B cell (primary cell): ENCODE data around the gene EGLN3. TPM values are rescaled to one million over a fixed set of nuclear protein-coding genes. Genes with fewer than 3 reads are reported as not detected.

ENCODE experiments used
- ATAC-seq: fragments of 200-7000 bp; cut with Tn5 transposase; one replicate; pipeline ENCODE4 v1.10.0; 2021; ENCODE audit warnings: low read depth, mild to moderate bottlenecking, moderate number of reproducible peaks, moderate library complexity
- CTCF ChIA-PET: fragments of 350-600 bp; sonication (Branson Sonifier 250); formaldehyde crosslinking; loops from one replicate; lab custom pipeline; 2021; ENCODE audit warnings: antibody characterized with exemption, inconsistent platforms; lab: Charles Lee
- POLR2A ChIA-PET: fragments of 350-600 bp; sonication (Branson Sonifier 250); formaldehyde crosslinking; loops from one replicate; lab custom pipeline; 2021; ENCODE audit warnings: antibody characterized with exemption; lab: Charles Lee
- DNase-seq: peaks from one replicate; pipeline ENCODE4 v3.0.0; 2013
- H2AFZ ChIP-seq: 2 replicates; pipeline ENCODE4 v1.6.1; 2012; ENCODE audit warnings: mild to moderate bottlenecking, low read depth, low read length; ENCODE audit not compliant: insufficient read depth, poor library complexity, severe bottlenecking
- H3K27ac ChIP-seq, 2 donors: 1 replicate in 1 of 2; 2 replicates in 1 of 2; pipeline ENCODE4 v1.5.1; 2012 to 2013; ENCODE audit warnings: low read length in 2 of 2, mild to moderate bottlenecking in 2 of 2, moderate library complexity in 1 of 2
- H3K27me3 ChIP-seq, 4 experiments: fragments of 200-600 bp in 1 of 4; sonication (generic) in 1 of 4; replicated peaks in 1 of 4; 1 replicate in 2 of 4; 2 replicates in 2 of 4; pipeline versions ENCODE4 v1.6.1 to v1.7.0; 2013 to 2016; ENCODE audit warnings: low read length in 3 of 4, mild to moderate bottlenecking in 2 of 4, mixed read lengths in 1 of 4, moderate library complexity in 1 of 4; ENCODE audit not compliant: insufficient read depth in 4 of 4, control insufficient read depth in 3 of 4; ENCODE audit errors: control extremely low read depth in 1 of 4
- H3K36me3 ChIP-seq, 2 experiments: replicated peaks in 1 of 2; 1 replicate in 1 of 2; 2 replicates in 1 of 2; pipeline versions ENCODE4 v1.6.1 to v1.7.1; 2013; ENCODE audit warnings: low read length in 1 of 2; ENCODE audit not compliant: insufficient read depth in 2 of 2, control insufficient read depth in 1 of 2; ENCODE audit errors: control extremely low read depth in 1 of 2, extremely low read depth in 1 of 2
- H3K4me1 ChIP-seq, 2 donors: fragments of 200-600 bp in 1 of 2; sonication (generic) in 1 of 2; 1 replicate in 1 of 2; 2 replicates in 1 of 2; pipeline versions ENCODE4 v1.5.1 to v1.6.1; 2013 to 2017; ENCODE audit warnings: low read length in 2 of 2; ENCODE audit not compliant: control insufficient read depth in 2 of 2, insufficient read depth in 2 of 2
- H3K4me2 ChIP-seq: replicated peaks from 2 replicates; pipeline ENCODE3; 2012; ENCODE audit warnings: mild to moderate bottlenecking, low read depth, low read length; ENCODE audit not compliant: poor library complexity, severe bottlenecking
- H3K4me3 ChIP-seq, 5 experiments: fragments of 200-600 bp in 1 of 5; sonication (generic) in 1 of 5; 1 replicate in 3 of 5; 2 replicates in 2 of 5; pipeline versions ENCODE4 v1.5.1 to v1.7.0; 2011 to 2016; ENCODE audit warnings: low read length in 4 of 5, mild to moderate bottlenecking in 4 of 5, low read depth in 2 of 5, control low read depth in 1 of 5, moderate library complexity in 1 of 5; ENCODE audit not compliant: insufficient read depth in 1 of 5; ENCODE audit errors: control extremely low read depth in 1 of 5, extremely low read depth in 1 of 5
- H3K79me2 ChIP-seq: fragments of 200-600 bp; sonication (generic); one replicate; pipeline ENCODE4 v1.6.0; 2016; ENCODE audit warnings: low read length; ENCODE audit not compliant: control insufficient read depth, insufficient read depth
- H3K9ac ChIP-seq: fragments of 200-600 bp; sonication (generic); 2 replicates; pipeline ENCODE4 v1.6.1; 2017; ENCODE audit warnings: mild to moderate bottlenecking, low read length, moderate library complexity
- H3K9me3 ChIP-seq, 3 donors: one replicate each; pipeline versions ENCODE4 v1.6.1 to v1.7.1; 2013; ENCODE audit warnings: low read length in 2 of 3; ENCODE audit not compliant: control insufficient read depth in 2 of 3, insufficient read depth in 1 of 3; ENCODE audit errors: control extremely low read depth in 1 of 3
- H4K20me1 ChIP-seq: 2 replicates; pipeline ENCODE4 v1.6.0; 2012; ENCODE audit warnings: mild to moderate bottlenecking, low read length; ENCODE audit not compliant: insufficient read depth, control insufficient read depth, poor library complexity, severe bottlenecking
- H3K27ac Mint-ChIP-seq: one replicate; pipeline ENCODE4 v1.8.0; 2021; ENCODE audit warnings: mixed read lengths
- H3K27me3 Mint-ChIP-seq: one replicate; pipeline ENCODE4 v1.8.0; 2021; ENCODE audit warnings: mixed read lengths
- H3K4me1 Mint-ChIP-seq: one replicate; pipeline ENCODE4 v1.8.0; 2021; ENCODE audit warnings: mixed read lengths
- H3K4me3 Mint-ChIP-seq: one replicate; pipeline ENCODE4 v1.8.0; 2021; ENCODE audit warnings: mixed read lengths
- H3K9me3 Mint-ChIP-seq: one replicate; pipeline ENCODE4 v1.8.0; 2022; ENCODE audit warnings: mixed read lengths; ENCODE audit not compliant: insufficient read depth
- EZH2 ChIP-seq: IDR thresholded peaks from 2 replicates; pipeline ENCODE4 v1.6.1; 2012; ENCODE audit warnings: borderline replicate concordance, low read depth, mild to moderate bottlenecking, moderate library complexity, low read length; ENCODE audit not compliant: insufficient read depth, poor library complexity, severe bottlenecking
- WGBS: methylation state at CpG from one replicate; pipeline ENCODE4 v1.1.5; 2013; ENCODE audit warnings: missing lambda C conversion rate; ENCODE audit not compliant: insufficient coverage; 5-methylcytosine and 5-hydroxymethylcytosine counted together
- intact Hi-C: fragments of 100-400 bp; cut with micrococcal nuclease; formaldehyde crosslinking; loops from one replicate; pipeline ENCODE4 v1.10.0; 2022
- polyA plus RNA-seq: library from polyadenylated mRNA; depleted of rRNA; stranded (reverse); fragments of >200 nt; gene quantifications from 2 replicates; pipeline ENCODE4 v1.2.3, GENCODE V29; 2012
- total RNA-seq, 2 donors: library from RNA; stranded (reverse); fragments of 120-200 nt in 1 of 2; gene quantifications; 1 replicate in 1 of 2; 2 replicates in 1 of 2; pipeline versions ENCODE4 v1.2.3 to v1.2.4, GENCODE V29; 2013 to 2022
- TF ChIP-seq, protein P1 (sequence below): fragments of 200-600 bp; IDR thresholded peaks from one replicate; pipeline ENCODE4 v1.8.0; 2022; ENCODE audit warnings: antibody characterized with exemption, mild to moderate bottlenecking

Gene EGLN3
- total and polyA plus RNA-seq, 2 donors (not counting 1 experiment from before 2014, with no cell fraction given): 0.69 to 1.7 TPM

DNA sequence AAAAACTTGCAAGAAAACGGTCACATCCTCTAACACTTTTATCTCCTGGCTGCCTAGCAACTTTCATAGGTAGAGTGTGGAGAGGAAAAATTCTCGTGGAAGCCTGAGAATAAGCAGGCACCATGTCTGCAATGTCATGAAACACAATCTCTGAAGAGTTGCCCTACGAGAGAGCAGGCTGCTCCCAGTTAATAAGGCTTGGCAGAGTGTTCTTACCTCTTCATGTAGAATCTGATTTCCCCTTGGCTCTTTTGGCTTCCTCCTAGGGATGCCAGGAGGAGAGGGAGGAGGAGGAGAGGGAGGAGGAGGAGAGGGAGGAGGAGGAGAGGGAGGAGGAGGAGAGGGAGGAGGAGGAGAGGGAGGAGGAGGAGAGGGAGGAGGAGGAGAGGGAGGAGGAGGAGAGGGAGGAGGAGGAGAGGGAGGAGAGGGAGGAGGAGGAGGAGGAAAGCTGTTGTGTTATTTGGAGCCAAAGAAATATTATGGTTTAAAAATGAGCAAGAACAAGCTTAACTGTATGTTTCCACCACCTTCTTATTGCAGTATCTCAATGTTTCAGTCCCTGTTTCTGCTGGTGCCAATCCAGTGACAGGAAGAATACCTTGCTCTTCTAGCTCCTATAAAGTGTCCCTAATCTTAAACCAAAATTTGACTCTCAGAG lies 52.9 kb downstream of the EGLN3 start:
- Histone ChIP-seq H2AFZ (no peak overlapping the region), H3K9ac (no peak overlapping the region), H3K4me1 (no peaks in the 10 kb centered on the region), H3K79me2 (no peaks in the 10 kb centered on the region), H3K4me2 (no peak overlapping the region), H3K36me3 (no peaks in the 10 kb centered on the region), H3K27ac (no peak overlapping the region), H3K27me3 (no peaks in the 10 kb centered on the region), H3K9me3 (peaks cover 0 to 10% (median 3%) of the 10 kb centered on the region in 3 donors), H4K20me1 (no peaks in the 10 kb centered on the region), H3K4me3 (no peak overlapping the region)
- CTCF ChIA-PET: no interaction called here
- WGBS: 73% methylated on average over 2 of the region's 3 CpGs
- Mint-ChIP-seq H3K4me3 (no peak overlapping the region), H3K27ac (no peak overlapping the region), H3K9me3 (peaks cover 3% of the 10 kb centered on the region), H3K4me1 (no peaks in the 10 kb centered on the region), H3K27me3 (no peaks in the 10 kb centered on the region)
- TF ChIP-seq EZH2: no peak
- TF ChIP-seq, protein P1, sequence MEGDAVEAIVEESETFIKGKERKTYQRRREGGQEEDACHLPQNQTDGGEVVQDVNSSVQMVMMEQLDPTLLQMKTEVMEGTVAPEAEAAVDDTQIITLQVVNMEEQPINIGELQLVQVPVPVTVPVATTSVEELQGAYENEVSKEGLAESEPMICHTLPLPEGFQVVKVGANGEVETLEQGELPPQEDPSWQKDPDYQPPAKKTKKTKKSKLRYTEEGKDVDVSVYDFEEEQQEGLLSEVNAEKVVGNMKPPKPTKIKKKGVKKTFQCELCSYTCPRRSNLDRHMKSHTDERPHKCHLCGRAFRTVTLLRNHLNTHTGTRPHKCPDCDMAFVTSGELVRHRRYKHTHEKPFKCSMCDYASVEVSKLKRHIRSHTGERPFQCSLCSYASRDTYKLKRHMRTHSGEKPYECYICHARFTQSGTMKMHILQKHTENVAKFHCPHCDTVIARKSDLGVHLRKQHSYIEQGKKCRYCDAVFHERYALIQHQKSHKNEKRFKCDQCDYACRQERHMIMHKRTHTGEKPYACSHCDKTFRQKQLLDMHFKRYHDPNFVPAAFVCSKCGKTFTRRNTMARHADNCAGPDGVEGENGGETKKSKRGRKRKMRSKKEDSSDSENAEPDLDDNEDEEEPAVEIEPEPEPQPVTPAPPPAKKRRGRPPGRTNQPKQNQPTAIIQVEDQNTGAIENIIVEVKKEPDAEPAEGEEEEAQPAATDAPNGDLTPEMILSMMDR: no peak
- ATAC-seq (no peak), DNase-seq (no peak)
- intact Hi-C loops: no loop called here
- POLR2A ChIA-PET: no interaction called here

DNA sequence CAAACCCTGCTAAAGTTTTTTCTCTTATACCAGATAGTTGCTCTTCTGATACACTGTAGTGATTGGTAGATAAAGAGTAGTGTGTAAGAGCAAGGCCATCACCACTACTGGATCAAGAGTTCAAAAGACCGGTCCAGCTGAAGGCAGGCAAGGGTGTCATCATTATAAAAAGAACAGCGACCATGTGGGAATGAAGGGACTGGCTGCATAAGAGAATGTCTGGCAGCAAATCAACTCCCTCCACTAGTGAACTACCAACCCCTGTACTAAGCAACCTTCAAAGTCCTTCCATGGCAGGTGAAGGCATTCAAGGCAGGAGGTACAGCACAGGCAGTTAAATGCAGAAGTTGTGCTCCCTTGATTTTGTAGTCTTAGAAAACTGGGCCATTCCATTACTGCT lies 53.5 kb downstream of the EGLN3 start:
- CTCF ChIA-PET: no interaction called here
- Mint-ChIP-seq H3K4me3 (no peak overlapping the region), H3K9me3 (peaks cover 3% of the 10 kb centered on the region), H3K27ac (no peak overlapping the region), H3K27me3 (no peaks in the 10 kb centered on the region), H3K4me1 (no peaks in the 10 kb centered on the region)
- no peak overlapping the region for H3K4me3 ChIP-seq
- peaks cover 0 to 10% (median 3%) of the 10 kb centered on the region in 3 donors for H3K9me3 ChIP-seq
- no peak overlapping the region for H3K27ac ChIP-seq
- H3K79me2 ChIP-seq: no peaks in the 10 kb centered on the region
- no peak overlapping the region for H3K4me2 ChIP-seq
- intact Hi-C loops: no loop called here
- no peaks in the 10 kb centered on the region for H3K36me3 ChIP-seq
- no peak for ATAC-seq
- 80% methylated on average over 1 of the region's 2 CpGs for WGBS
- H3K9ac ChIP-seq: no peak overlapping the region
- no peak overlapping the region for H2AFZ ChIP-seq
- no peak for TF ChIP-seq EZH2
- TF ChIP-seq, protein P1: no peak
- no peaks in the 10 kb centered on the region for H3K4me1 ChIP-seq
- POLR2A ChIA-PET: no interaction called here
- no peaks in the 10 kb centered on the region for H3K27me3 ChIP-seq
- H4K20me1 ChIP-seq: no peaks in the 10 kb centered on the region
- DNase-seq: no peak
